ENCODE data around the gene KRT8. TPM values are rescaled to one million over a fixed set of nuclear protein-coding genes. Genes with fewer than 3 reads are reported as not detected.

The KRT8 gene
- polyA plus RNA-seq, 3 donors = 234 to 269 (median 243) TPM

DNA sequence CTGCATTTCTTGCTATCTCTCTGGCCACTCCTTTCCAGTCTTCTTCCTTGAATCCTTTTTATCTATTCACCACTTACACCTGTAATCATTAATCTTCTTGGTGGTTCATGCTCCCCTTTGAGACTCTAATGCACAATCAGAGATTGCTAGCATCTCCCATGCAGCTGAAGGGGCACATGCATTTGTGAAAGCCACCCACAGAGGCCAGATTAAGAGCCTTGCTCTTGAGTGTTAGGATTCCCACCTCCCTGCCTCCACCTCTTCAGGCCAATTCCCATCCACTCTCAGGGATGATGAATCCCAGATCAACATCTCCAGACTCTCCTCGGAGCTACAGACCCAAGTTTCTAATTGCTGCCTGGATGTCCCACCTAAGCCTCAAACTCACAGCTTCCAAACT lies 24.7 kb upstream of the KRT8 start:
- DNase-seq = no peak

GRCh38 chr12:52927964-52928363 lies 23.1 kb upstream of the KRT8 start:
- DNase-seq = no peak

DNA sequence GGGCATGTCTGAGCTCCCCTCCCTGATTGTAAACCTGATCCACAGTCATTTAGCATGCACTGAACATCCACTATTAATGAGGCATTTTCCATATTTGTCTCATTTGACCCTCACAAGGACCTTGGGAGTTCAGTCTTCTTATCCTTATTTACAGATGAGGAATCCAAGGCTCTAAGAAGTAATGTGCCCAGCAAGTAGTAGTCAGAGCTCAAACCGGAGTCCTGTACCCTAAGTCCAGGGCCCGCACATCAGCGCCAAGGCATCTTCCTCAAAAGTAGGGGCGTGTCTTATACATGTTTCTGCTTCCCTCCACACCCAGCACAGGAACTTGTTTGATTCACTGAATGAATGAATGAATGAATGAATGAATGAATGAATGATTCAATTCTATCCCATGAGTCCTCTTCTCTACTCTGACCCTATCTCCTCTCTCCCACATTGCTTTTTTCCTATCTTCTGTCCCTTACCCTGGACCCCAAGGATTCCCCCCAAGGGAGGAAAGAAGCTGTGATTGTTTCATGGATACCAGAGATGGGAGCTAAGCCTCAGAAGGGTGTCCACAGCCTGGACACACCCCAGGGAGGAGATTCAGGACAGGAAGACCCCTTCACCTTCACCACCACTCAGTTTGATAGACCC lies 21.8 kb upstream of the KRT8 start:
- no peak for DNase-seq

DNA sequence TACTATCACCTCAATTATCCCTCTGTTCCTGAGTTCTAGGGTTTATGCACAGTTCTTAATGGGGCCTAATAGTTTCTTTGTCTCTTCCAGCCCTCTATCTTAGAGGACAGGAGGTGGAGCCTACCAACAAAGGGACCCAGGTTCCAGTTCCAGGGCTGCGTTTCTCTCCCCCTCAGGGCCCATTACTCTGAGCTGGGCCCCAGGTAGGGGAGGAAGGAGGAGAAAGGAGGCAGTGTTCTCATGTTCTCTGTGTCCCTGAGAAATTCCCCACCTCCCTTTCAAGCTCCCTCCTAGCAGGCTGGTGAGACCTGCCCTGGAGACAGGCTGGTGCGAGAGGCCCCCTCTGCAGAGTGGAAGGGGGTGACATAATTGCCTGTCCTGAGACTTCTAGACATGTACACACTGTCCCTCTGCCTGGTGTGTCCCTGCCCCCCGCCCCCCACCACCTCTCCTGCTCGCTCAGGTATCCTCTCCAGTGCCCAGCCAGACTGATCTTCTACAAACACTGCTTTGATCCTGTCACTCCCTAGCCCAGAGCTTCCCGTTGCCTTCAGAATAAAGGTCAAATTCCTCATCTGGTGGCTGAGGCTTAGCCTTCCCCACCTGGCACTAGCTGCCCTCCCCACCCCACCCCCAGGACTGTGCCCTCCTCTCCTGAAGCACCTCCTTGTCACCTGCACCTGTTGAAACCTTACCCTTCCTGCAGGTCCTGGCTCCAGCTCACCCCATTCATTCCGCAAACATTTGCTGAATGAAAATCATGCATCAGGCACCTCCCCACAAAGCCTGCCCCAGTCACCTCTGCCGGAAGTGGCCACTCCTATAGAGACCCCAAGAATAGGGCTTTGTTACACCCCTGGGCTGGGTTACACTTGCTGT lies 21.1 kb upstream of the KRT8 start:
- no peak for DNase-seq

DNA sequence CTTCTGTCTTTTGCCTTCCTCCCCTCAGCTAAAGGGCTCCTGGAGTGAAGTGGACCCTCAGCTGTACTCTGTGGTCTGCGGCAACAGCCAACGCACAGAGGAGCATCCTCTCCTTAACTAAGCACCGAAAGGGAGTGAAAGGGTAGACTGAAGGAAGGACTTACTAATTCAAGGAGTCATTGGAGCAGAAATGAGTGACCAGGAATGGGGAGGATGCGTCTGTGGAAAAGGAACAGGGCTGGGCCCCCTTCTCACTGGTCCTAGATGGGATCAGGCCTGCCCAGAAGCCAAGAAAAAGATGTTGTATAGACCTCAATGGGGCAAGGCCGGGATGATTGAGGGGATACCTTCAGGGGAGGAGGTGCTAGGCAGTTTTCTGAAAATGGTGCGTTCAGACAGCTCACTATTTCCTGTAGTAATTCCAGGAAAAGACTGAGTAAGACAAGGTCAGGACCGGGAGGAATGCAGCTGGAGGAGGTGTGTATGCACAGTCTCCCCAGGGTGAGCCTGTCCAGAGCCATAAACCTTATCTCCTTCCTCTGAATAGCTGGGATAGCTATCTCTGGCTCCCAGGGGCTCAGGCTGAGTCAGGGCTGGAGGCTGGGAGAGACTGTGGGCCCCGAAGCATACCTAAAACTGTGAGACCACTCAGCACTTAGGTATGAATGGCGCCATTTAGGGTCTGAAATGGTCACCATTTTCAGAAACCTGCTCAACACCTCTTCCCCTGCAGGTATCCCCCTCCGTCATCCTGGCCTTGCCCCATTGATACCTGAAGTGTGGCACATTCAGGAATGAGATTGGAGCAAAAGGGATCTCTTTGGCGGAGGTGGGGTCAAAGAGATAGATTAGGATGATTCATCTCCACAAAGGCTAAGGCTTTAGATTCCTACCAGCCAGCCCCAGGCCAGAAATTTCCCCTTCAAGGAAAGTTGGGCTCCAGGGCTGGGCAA lies 20.2 kb upstream of the KRT8 start:
- no peak for DNase-seq

DNA sequence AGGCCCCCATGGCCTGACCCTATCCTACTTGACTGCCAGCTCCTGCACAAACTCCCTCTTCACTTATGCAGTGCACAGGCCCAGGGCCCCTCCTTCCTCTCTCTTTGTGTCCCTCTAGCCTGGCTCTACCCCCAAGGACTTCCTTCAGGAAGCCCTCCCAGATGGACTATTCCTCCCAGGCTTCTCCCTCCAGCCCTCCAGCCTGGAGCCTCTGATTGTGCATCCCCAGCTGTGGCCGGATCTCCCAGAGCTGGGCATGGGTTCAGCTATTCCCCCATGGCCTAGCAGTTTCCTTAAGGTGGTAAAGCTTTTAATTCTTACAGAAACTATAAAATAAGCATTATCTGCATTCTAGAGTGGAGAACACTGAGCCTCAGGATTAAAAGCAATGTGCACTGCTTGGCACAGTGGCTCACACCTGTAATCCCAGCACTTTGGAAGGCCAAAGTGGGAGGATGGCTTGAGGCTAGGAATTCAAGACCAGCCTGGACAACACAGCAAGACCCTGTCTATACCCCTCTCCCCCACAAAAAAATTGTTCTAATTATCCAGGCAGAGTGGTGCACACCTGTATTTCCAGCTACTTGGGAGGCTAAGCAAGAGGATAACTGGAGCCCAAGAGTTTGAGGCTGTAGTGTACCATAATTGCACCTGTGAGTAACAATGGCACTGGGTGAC lies 16.8 kb upstream of the KRT8 start:
- no peak for DNase-seq

- DNase-seq = no peak
Measured at GRCh38 chr12:52920937-52921336, 16.1 kb upstream of the KRT8 start.

- no peak for DNase-seq
Measured at GRCh38 chr12:52918784-52919183, 13.9 kb upstream of the KRT8 start.

GRCh38 chr12:52918351-52918750 lies 13.5 kb upstream of the KRT8 start:
- DNase-seq = no peak

GRCh38 chr12:52917800-52918199 lies 12.9 kb upstream of the KRT8 start:
- no peak for DNase-seq

GRCh38 chr12:52916216-52916615 lies 11.3 kb upstream of the KRT8 start:
- no peak for DNase-seq

GRCh38 chr12:52915637-52916036 lies 10.8 kb upstream of the KRT8 start:
- DNase-seq = no peak

DNA sequence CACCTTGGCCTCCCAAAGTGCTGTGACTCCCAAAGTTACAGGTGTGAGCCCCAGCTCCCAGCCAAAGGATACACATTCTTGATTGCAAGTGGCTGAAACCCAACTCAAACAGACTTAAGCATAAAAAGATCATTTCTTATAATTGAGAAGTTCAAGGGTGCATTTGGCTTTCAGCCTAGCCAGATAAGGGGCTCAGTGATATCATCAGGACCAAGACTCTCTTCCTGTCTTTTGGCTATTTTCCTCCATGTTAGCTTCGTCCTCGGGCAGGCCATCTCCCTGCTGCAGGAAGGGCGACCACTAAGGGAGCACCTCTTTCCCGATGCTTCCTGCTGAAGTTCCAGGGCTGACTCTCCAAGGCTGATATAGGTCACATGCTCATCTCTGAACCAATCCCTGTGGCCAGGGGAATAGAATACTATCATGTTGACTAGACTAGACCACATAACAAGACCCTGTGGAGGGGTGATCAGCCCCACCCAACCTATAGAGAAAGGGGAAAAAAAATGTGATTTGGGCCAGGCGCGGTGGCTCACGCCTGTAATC lies 9.8 kb upstream of the KRT8 start:
- no peak for DNase-seq

DNA sequence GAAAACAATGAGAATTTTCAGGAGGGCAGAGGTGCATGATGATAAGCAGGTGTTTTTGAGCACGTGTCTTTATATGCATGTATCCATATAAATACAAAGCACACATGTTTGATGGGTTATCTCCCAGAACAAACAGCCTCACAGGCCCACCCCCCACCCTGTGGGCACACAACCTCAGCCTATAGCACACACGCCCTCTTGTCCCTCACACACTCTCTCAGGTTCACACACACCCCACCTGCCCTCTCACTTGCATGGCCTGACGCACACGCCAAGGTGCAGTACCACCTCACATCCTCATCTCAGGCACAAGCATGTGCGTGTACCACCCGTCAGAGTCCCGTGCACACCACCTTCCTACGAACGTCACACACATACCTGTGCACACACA lies 8.6 kb upstream of the KRT8 start:
- no peak for DNase-seq

- no peak for DNase-seq
Measured at GRCh38 chr12:52912711-52913430, 8.0 kb upstream of the KRT8 start.

- DNase-seq = no peak
Measured at GRCh38 chr12:52910248-52910883, 5.5 kb upstream of the KRT8 start.

DNA sequence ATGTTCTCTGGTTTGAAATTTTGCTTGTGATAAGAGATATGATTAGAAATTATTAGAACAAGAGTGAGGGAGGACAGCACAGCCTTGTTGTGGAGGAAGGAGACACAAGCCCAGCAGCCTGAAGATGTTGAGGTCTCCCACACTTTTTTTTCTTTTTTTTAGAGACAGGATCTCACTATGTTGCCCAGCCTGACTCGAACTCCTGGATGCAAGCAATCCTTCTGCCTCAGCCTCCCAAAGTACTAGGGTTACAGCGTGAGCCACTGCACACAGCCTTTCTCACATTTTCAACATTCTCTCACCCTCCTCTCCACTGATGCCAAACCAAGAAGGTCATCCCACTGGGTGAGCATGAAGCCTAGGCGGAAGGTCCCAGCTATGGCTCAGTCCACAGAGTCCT lies 4.9 kb upstream of the KRT8 start:
- no peak for DNase-seq

- no peak for DNase-seq
Measured at GRCh38 chr12:52909331-52909730, 4.5 kb upstream of the KRT8 start.

GRCh38 chr12:52907092-52907810 lies 2.4 kb upstream of the KRT8 start:
- no peak for DNase-seq

- no peak for DNase-seq
Measured at GRCh38 chr12:52906191-52906601, 1.3 kb upstream of the KRT8 start.

Data from renal pelvis (tissue), 4 donors.